HEK293 (cell line): ENCODE data around the gene CPNE5.
A peak's percentile ranks its signal among the peaks of the same experiment; 100 is the strongest.

Experiments
- ZNF24 ChIP-seq: fragments of 450-650 bp; formaldehyde crosslinking; IDR thresholded peaks from 2 replicates; pipeline ENCODE4 v1.5.1; 2016; ENCODE audit warnings: missing biosample characterization, missing genetic modification characterization
- ZSCAN16 ChIP-seq: fragments of 450-650 bp; formaldehyde crosslinking; IDR thresholded peaks from 2 replicates; pipeline ENCODE4 v1.5.1; 2016; ENCODE audit warnings: missing biosample characterization, missing genetic modification characterization
- TF ChIP-seq, protein P1 (sequence below): fragments of 450-650 bp; formaldehyde crosslinking; IDR thresholded peaks from 2 replicates; pipeline ENCODE4 v1.5.1; 2016; ENCODE audit warnings: missing biosample characterization, missing genetic modification characterization
- TF ChIP-seq, protein P2 (sequence below): fragments of 450-650 bp; formaldehyde crosslinking; IDR thresholded peaks from 2 replicates; pipeline ENCODE4 v1.5.1; 2016; ENCODE audit warnings: missing biosample characterization, missing genetic modification characterization, low read depth

DNA sequence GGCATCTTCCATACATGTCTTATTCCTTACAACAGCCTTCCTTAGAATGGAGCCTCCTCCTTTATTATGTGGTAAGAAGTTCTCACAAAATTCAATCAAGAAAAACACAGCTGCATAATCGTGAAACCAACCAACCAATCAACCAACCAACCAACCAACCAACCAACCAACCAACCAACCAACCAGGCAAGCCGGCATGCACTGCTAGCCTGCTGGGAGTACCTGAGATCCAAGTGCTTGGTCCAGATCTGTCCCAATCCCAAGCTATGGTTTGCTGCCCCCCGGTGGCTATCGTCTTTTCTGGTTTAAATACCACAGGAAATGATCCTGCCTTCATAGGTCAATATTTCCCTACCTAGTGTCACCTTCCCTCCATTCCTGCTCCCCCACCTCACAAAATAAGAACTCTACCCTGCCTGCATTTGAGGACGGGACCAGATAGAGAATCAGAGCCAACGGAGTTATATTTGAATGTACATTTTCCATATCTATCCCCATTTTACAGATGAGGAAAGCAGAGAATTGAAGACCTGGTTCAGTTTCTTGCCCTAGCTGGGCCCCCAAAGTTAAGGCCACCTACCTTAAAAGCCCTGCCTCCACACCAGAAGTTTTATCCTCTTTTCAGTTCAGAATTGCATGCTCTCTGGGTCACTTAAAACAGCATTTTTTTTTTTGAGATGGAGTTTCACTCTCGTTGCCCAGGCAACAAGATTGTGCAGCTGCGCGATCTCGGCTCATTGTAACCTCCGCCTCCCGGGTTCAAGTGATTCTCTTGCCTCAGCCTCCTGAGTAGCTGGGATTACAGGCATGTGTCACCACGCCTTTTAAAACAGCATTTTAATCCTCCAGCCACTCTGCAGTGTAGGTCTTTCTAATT lies 114.5 kb downstream of the CPNE5 start:
- TF ChIP-seq ZSCAN16 (tag by site-specific recombination), result peak; percentile 69; the same call in 1 of the 2 replicates
- TF ChIP-seq, protein P1, sequence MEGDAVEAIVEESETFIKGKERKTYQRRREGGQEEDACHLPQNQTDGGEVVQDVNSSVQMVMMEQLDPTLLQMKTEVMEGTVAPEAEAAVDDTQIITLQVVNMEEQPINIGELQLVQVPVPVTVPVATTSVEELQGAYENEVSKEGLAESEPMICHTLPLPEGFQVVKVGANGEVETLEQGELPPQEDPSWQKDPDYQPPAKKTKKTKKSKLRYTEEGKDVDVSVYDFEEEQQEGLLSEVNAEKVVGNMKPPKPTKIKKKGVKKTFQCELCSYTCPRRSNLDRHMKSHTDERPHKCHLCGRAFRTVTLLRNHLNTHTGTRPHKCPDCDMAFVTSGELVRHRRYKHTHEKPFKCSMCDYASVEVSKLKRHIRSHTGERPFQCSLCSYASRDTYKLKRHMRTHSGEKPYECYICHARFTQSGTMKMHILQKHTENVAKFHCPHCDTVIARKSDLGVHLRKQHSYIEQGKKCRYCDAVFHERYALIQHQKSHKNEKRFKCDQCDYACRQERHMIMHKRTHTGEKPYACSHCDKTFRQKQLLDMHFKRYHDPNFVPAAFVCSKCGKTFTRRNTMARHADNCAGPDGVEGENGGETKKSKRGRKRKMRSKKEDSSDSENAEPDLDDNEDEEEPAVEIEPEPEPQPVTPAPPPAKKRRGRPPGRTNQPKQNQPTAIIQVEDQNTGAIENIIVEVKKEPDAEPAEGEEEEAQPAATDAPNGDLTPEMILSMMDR, result peak; percentile 77
- TF ChIP-seq ZNF24, result no peak
- TF ChIP-seq, protein P2, sequence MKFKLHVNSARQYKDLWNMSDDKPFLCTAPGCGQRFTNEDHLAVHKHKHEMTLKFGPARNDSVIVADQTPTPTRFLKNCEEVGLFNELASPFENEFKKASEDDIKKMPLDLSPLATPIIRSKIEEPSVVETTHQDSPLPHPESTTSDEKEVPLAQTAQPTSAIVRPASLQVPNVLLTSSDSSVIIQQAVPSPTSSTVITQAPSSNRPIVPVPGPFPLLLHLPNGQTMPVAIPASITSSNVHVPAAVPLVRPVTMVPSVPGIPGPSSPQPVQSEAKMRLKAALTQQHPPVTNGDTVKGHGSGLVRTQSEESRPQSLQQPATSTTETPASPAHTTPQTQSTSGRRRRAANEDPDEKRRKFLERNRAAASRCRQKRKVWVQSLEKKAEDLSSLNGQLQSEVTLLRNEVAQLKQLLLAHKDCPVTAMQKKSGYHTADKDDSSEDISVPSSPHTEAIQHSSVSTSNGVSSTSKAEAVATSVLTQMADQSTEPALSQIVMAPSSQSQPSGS (tag by site-specific recombination), result no peak
